HCT116 (cell line): ENCODE measurements around the gene NABP1. TPM values are rescaled to one million over a fixed set of nuclear protein-coding genes. Genes with fewer than 3 reads are reported as not detected.
A peak's percentile ranks its signal among the peaks of the same experiment; 100 is the strongest.

Experiments used
- ATAC-seq: fragments of 200-7000 bp; cut with Tn5 transposase; 2 replicates; pipeline ENCODE4 v1.9.1; 2020; ENCODE audit warnings: mild to moderate bottlenecking, moderate library complexity
- BruUV-seq: library from RNA; stranded (reverse); fragments of 400-500 nt; replicated peaks from 2 replicates; lab custom pipeline; 2021; lab: Mats Ljungman, UMichigan
- CTCF ChIA-PET: fragments of 300-600 bp; sonication (Branson Sonifier 250); formaldehyde crosslinking; loops from one replicate; lab custom pipeline; 2021; ENCODE audit warnings: antibody characterized with exemption; lab: Charles Lee
- POLR2A ChIA-PET: fragments of 300-600, 350-600 bp; sonication (Branson Sonifier 250); formaldehyde crosslinking; loops from one replicate; lab custom pipeline; 2021; ENCODE audit warnings: antibody characterized with exemption; lab: Charles Lee
- RAD21 ChIA-PET, 2 experiments: fragments of 300-600 bp; sonication (Branson Sonifier 250); formaldehyde crosslinking; loops; one replicate each; lab custom pipeline; 2023; ENCODE audit warnings: low total read pairs in 2 of 2; ENCODE audit not compliant: uncharacterized antibody in 2 of 2, unreplicated experiment in 2 of 2, low non-redundant PET in 1 of 2; lab: Charles Lee
- DNase-seq: peaks from one replicate; pipeline ENCODE4 v3.0.0-alpha.2; 2010; ENCODE audit warnings: low read depth, low spot score
- H2AFZ ChIP-seq: fragments of 200-600 bp; shearing (Covaris generic), sonication (generic); 2 replicates; pipeline ENCODE4 v1.6.1; 2017; ENCODE audit warnings: low read depth, mixed run types, mixed read lengths, antibody characterized with exemption, low read length; ENCODE audit not compliant: poor library complexity, severe bottlenecking
- H3K27ac ChIP-seq: 2 replicates; pipeline ENCODE4 v1.5.1; 2012; ENCODE audit warnings: low read depth, low read length
- H3K27me3 ChIP-seq: fragments of 200-600 bp; sonication (generic); 2 replicates; pipeline ENCODE4 v1.6.1; 2016; ENCODE audit warnings: mixed run types, low read length, mixed read lengths; ENCODE audit not compliant: insufficient read depth
- H3K36me3 ChIP-seq, 2 experiments: fragments of 200-500 bp in 1 of 2; fragments of 200-600 bp in 1 of 2; sonication (Bioruptor generic) in 1 of 2; sonication (generic) in 1 of 2; 2 replicates each; pipeline versions ENCODE4 v1.5.1 to v1.6.1; 2014 to 2016; ENCODE audit warnings: low read length in 2 of 2, inconsistent platforms in 1 of 2, mixed read lengths in 1 of 2, mixed run types in 1 of 2; ENCODE audit not compliant: insufficient read depth in 2 of 2, control insufficient read depth in 1 of 2
- H3K4me1 ChIP-seq, 2 experiments: fragments of 200-600 bp in 1 of 2; sonication (generic) in 1 of 2; 2 replicates each; pipeline versions ENCODE4 v1.5.1 to v1.6.1; 2012 to 2017; ENCODE audit warnings: low read length in 2 of 2, inconsistent platforms in 1 of 2, mild to moderate bottlenecking in 1 of 2, mixed read lengths in 1 of 2, mixed run types in 1 of 2, moderate library complexity in 1 of 2; ENCODE audit not compliant: insufficient read depth in 2 of 2, control insufficient read depth in 1 of 2
- H3K4me2 ChIP-seq: fragments of 200-600 bp; sonication (generic); 2 replicates; pipeline ENCODE4 v1.6.1; 2017; ENCODE audit warnings: mixed run types, low read length, mixed read lengths
- H3K4me3 ChIP-seq, 2 experiments: fragments of 200-600 bp in 1 of 2; sonication (generic) in 1 of 2; replicated peaks in 1 of 2; 2 replicates each; pipeline ENCODE4 v1.5.1; 2011 to 2016; ENCODE audit warnings: low read length in 2 of 2, control low read depth in 1 of 2, low read depth in 1 of 2, mild to moderate bottlenecking in 1 of 2, mixed read lengths in 1 of 2, mixed run types in 1 of 2
- H3K79me2 ChIP-seq: fragments of 200-600 bp; sonication (generic); 2 replicates; pipeline ENCODE4 v1.6.1; 2017; ENCODE audit warnings: mild to moderate bottlenecking, mixed run types, low read length, moderate library complexity, mixed read lengths; ENCODE audit not compliant: insufficient read depth
- H3K9ac ChIP-seq: fragments of 200-600 bp; sonication (generic); 2 replicates; pipeline ENCODE4 v1.6.1; 2016; ENCODE audit warnings: low read length, mixed read lengths
- H3K9me2 ChIP-seq: fragments of 200-600 bp; sonication (generic), shearing (Covaris generic); 2 replicates; pipeline ENCODE4 v1.6.1; 2017; ENCODE audit warnings: mixed run types, mild to moderate bottlenecking, moderate library complexity; ENCODE audit not compliant: insufficient read depth
- H3K9me3 ChIP-seq, 2 experiments: fragments of 200-500 bp in 1 of 2; fragments of 200-600 bp in 1 of 2; sonication (Bioruptor generic) in 1 of 2; sonication (generic) in 1 of 2; 2 replicates each; pipeline ENCODE4 v1.6.1; 2014 to 2017; ENCODE audit warnings: low read length in 2 of 2, mixed read lengths in 2 of 2, inconsistent platforms in 1 of 2, low read depth in 1 of 2, mild to moderate bottlenecking in 1 of 2, mixed run types in 1 of 2, moderate library complexity in 1 of 2; ENCODE audit not compliant: control insufficient read depth in 1 of 2, insufficient read depth in 1 of 2
- H4K20me1 ChIP-seq: fragments of 200-600 bp; sonication (generic), shearing (Covaris generic); 2 replicates; pipeline ENCODE4 v1.6.1; 2017; ENCODE audit warnings: mixed run types, mild to moderate bottlenecking, moderate library complexity; ENCODE audit not compliant: insufficient read depth
- EGR1 ChIP-seq: IDR thresholded peaks from 2 replicates; pipeline ENCODE4 v1.6.1; 2012; ENCODE audit warnings: low read depth
- FOSL1 ChIP-seq: IDR thresholded peaks from 2 replicates; pipeline ENCODE4 v1.6.1; 2012; ENCODE audit warnings: low read depth
- intact Hi-C: fragments of 100-400 bp; cut with micrococcal nuclease; formaldehyde crosslinking; loops from 2 replicates; pipeline ENCODE4 v1.10.0; 2022
- total RNA-seq: library from RNA; stranded (reverse); gene quantifications from one replicate; pipeline ENCODE4 v1.2.1, GENCODE V29; 2021; ENCODE audit not compliant: unreplicated experiment
- TF ChIP-seq, protein P1 (sequence below): IDR thresholded peaks from 2 replicates; pipeline ENCODE4 v1.6.1; 2012
- TF ChIP-seq, protein P2 (sequence below): IDR thresholded peaks from 2 replicates; pipeline ENCODE4 v1.6.1; 2011; ENCODE audit warnings: mild to moderate bottlenecking, low read length, moderate library complexity; ENCODE audit not compliant: insufficient replicate concordance; ENCODE audit errors: extremely low read depth
- TF ChIP-seq, protein P3 (sequence below), 3 experiments: fragments of 200-600 bp in 1 of 3; sonication (generic) in 1 of 3; IDR thresholded peaks in 2 of 3; conservative IDR thresholded peaks in 1 of 3; 2 replicates each; pipeline ENCODE4 v1.5.1; 2012 to 2017; ENCODE audit warnings: low read depth in 2 of 3, low read length in 2 of 3, antibody characterized with exemption in 1 of 3, borderline replicate concordance in 1 of 3, control low read depth in 1 of 3, mild to moderate bottlenecking in 1 of 3, mixed read lengths in 1 of 3, mixed run types in 1 of 3, moderate library complexity in 1 of 3; ENCODE audit not compliant: insufficient read depth in 1 of 3

The NABP1 gene
- total RNA-seq, 1 experiment from 2014 or later = 39.3 TPM

DNA sequence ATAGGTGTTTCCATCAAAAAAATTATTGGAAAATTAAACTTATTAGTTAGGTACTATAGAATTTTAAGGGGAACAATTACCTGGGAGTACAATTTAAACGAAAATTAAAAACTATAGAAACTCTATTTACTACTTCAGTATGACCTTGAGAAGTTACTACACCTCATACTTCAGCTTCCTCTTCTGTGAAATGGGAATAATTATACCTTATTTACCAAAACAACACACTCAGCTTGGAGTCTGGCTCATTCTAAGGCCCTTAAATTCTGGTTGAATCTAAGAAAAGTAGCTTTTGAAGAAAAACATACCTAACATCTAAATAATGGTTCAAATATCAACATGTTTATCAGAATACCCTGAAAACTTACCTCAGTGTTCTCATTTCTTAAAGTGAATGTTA is 2.7 kb downstream of the NABP1 start:
- H3K27ac ChIP-seq = no peak overlapping the region; the same call in 1 of the 2 replicates
- H3K9me3 ChIP-seq = no peaks in the 10 kb centered on the region
- no peaks in the 10 kb centered on the region for H4K20me1 ChIP-seq
- peaks cover 19 to 28% of the 10 kb centered on the region in 2 experiments for H3K4me1 ChIP-seq
- CTCF ChIA-PET = interaction anchor here (1.2 to 1.3 kb wide), 2 partner anchors 11 to 125 kb away, joined by 3 read pairs; no protein-coding TSS in a partner anchor
- no peak overlapping the region for H2AFZ ChIP-seq
- peak overlapping the region; percentile 86; the same call in 1 of the 2 replicates for H3K9ac ChIP-seq
- RAD21 ChIA-PET = no interaction called here
- peak overlapping the region in 1 of 2 experiments; percentile 71; a peak in 2 of 4 replicates for H3K4me3 ChIP-seq
- intact Hi-C loops = no loop called here
- DNase-seq = no peak
- H3K9me2 ChIP-seq = no peaks in the 10 kb centered on the region
- peaks cover 50% of the 10 kb centered on the region for H3K79me2 ChIP-seq
- POLR2A ChIA-PET = interaction anchor here (1.0 to 1.3 kb wide), 2 partner anchors 8 to 111 kb away, joined by 3 read pairs; no protein-coding TSS in a partner anchor
- no peaks in the 10 kb centered on the region for H3K27me3 ChIP-seq
- peak overlapping the region; percentile 79; the same call in 1 of the 2 replicates for H3K4me2 ChIP-seq
- TF ChIP-seq, protein P1, sequence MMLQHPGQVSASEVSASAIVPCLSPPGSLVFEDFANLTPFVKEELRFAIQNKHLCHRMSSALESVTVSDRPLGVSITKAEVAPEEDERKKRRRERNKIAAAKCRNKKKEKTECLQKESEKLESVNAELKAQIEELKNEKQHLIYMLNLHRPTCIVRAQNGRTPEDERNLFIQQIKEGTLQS = no peak
- TF ChIP-seq FOSL1 (no peak), EGR1 (no peak)
- TF ChIP-seq, all 23 proteins: peak for 0
- BruUV-seq = no TSS peak
- no peak for ATAC-seq
- peaks cover 21 to 30% of the 10 kb centered on the region in 2 experiments for H3K36me3 ChIP-seq

DNA sequence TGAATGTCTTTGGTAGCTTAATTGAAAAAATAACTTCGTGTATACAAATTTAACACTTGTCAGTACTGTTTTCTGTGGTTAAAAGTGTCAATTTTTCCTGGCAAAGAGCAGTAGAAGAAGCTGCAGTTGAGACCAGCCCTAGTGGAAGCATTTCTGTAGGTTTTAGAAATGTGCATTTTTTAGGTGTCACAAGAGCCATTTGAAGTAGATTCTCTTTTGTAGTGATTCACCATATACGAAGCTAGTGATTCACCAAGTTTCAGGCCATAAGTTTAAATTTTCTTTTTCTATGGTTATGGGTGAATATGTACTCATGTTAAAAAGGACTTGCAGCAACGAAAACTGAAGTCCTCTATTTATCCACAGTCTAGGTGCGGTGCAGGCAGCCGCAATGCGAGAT is 4.2 kb downstream of the NABP1 start:
- Histone ChIP-seq H3K4me1 (peaks cover 19 to 27% of the 10 kb centered on the region in 2 experiments), H3K9ac (no peak overlapping the region), H3K27me3 (no peaks in the 10 kb centered on the region), H3K9me3 (no peaks in the 10 kb centered on the region), H3K4me3 (no peak overlapping the region), H4K20me1 (no peaks in the 10 kb centered on the region; the same call in 1 of the 2 replicates), H3K79me2 (peaks cover 50% of the 10 kb centered on the region), H3K27ac (no peak overlapping the region), H3K9me2 (no peaks in the 10 kb centered on the region), H2AFZ (no peak overlapping the region), H3K4me2 (no peak overlapping the region), H3K36me3 (peaks cover 31 to 43% of the 10 kb centered on the region in 2 experiments)
- intact Hi-C loops = no loop called here
- no peak for TF ChIP-seq FOSL1
- TF ChIP-seq, protein P2, sequence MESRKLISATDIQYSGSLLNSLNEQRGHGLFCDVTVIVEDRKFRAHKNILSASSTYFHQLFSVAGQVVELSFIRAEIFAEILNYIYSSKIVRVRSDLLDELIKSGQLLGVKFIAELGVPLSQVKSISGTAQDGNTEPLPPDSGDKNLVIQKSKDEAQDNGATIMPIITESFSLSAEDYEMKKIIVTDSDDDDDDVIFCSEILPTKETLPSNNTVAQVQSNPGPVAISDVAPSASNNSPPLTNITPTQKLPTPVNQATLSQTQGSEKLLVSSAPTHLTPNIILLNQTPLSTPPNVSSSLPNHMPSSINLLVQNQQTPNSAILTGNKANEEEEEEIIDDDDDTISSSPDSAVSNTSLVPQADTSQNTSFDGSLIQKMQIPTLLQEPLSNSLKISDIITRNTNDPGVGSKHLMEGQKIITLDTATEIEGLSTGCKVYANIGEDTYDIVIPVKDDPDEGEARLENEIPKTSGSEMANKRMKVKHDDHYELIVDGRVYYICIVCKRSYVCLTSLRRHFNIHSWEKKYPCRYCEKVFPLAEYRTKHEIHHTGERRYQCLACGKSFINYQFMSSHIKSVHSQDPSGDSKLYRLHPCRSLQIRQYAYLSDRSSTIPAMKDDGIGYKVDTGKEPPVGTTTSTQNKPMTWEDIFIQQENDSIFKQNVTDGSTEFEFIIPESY = no peak
- TF ChIP-seq, protein P3, sequence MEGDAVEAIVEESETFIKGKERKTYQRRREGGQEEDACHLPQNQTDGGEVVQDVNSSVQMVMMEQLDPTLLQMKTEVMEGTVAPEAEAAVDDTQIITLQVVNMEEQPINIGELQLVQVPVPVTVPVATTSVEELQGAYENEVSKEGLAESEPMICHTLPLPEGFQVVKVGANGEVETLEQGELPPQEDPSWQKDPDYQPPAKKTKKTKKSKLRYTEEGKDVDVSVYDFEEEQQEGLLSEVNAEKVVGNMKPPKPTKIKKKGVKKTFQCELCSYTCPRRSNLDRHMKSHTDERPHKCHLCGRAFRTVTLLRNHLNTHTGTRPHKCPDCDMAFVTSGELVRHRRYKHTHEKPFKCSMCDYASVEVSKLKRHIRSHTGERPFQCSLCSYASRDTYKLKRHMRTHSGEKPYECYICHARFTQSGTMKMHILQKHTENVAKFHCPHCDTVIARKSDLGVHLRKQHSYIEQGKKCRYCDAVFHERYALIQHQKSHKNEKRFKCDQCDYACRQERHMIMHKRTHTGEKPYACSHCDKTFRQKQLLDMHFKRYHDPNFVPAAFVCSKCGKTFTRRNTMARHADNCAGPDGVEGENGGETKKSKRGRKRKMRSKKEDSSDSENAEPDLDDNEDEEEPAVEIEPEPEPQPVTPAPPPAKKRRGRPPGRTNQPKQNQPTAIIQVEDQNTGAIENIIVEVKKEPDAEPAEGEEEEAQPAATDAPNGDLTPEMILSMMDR (IDR thresholded peaks at IDR 0.05 in 2 of 3, conservative IDR thresholded peaks at IDR 0.05 in 1 of 3; ENCODE audit: borderline replicate concordance in 1 of 3, insufficient read depth in 1 of 3, low read depth in 2 of 3, low read length in 2 of 3) = no peak
- no peak for ATAC-seq
- BruUV-seq = no TSS peak
- RAD21 ChIA-PET = no interaction called here
- POLR2A ChIA-PET = no interaction called here
- no peak for DNase-seq
- CTCF ChIA-PET = no interaction called here
